Stimulated activated naive CD8-positive, alpha-beta T cell treated with anti-CD3 and anti-CD28 coated beads, Interleukin-15, Interleukin-2, amounts not matched to agents 100 ng/mL and 50 ng/mL, for 24 hours (primary cell): ENCODE data around the gene ARMC9.

Source experiments
- H3K27ac Mint-ChIP-seq: one replicate; pipeline ENCODE4 v1.8.0; 2021; ENCODE audit warnings: mild to moderate bottlenecking, mixed read lengths
- H3K27me3 Mint-ChIP-seq: one replicate; pipeline ENCODE4 v1.8.0; 2021; ENCODE audit warnings: mixed read lengths
- H3K36me3 Mint-ChIP-seq: one replicate; pipeline ENCODE4 v1.8.0; 2021; ENCODE audit warnings: low read depth, mixed read lengths
- H3K4me1 Mint-ChIP-seq: one replicate; pipeline ENCODE4 v1.8.0; 2021; ENCODE audit warnings: low read depth, mixed read lengths
- H3K4me3 Mint-ChIP-seq: one replicate; pipeline ENCODE4 v1.8.0; 2021; ENCODE audit warnings: mild to moderate bottlenecking, mixed read lengths
- H3K9me3 Mint-ChIP-seq: one replicate; pipeline ENCODE4 v1.8.0; 2021; ENCODE audit warnings: mixed read lengths

ARMC9 gene

GRCh38 chr2:231391981-231392380, 193.6 kb downstream of the ARMC9 start:
- no peak overlapping the region for H3K4me3 Mint-ChIP-seq
- H3K27me3 Mint-ChIP-seq: peaks cover 18% of the 10 kb centered on the region
- H3K4me1 Mint-ChIP-seq: peaks cover 44% of the 10 kb centered on the region

GRCh38 chr2:231392431-231393148, 194.2 kb downstream of the ARMC9 start:
- Mint-ChIP-seq H3K4me3 (no peak overlapping the region), H3K27ac (peak overlapping the region; percentile 96), H3K36me3 (no peaks in the 10 kb centered on the region), H3K4me1 (peaks cover 48% of the 10 kb centered on the region), H3K27me3 (peaks cover 19% of the 10 kb centered on the region), H3K9me3 (no peaks in the 10 kb centered on the region)

More at GRCh38 chr2:231391981-231392380, 193.6 kb downstream of the ARMC9 start:
- H3K27ac Mint-ChIP-seq: peak overlapping the region; percentile 81
- H3K36me3 Mint-ChIP-seq: no peaks in the 10 kb centered on the region
- H3K9me3 Mint-ChIP-seq: no peaks in the 10 kb centered on the region

- peak overlapping the region; percentile 96 for H3K27ac Mint-ChIP-seq
- peak overlapping the region; percentile 84 for H3K4me3 Mint-ChIP-seq
- H3K36me3 Mint-ChIP-seq: no peaks in the 10 kb centered on the region
- peaks cover 48% of the 10 kb centered on the region for H3K4me1 Mint-ChIP-seq
- H3K9me3 Mint-ChIP-seq: no peaks in the 10 kb centered on the region
- peaks cover 19% of the 10 kb centered on the region for H3K27me3 Mint-ChIP-seq
Measured at GRCh38 chr2:231393149-231394131, 195.0 kb downstream of the ARMC9 start.

- Mint-ChIP-seq H3K27ac (peak overlapping the region; percentile 33), H3K4me3 (peak overlapping the region; percentile 84), H3K27me3 (peaks cover 19% of the 10 kb centered on the region)
Measured at GRCh38 chr2:231394211-231395141, 196.0 kb downstream of the ARMC9 start.

DNA sequence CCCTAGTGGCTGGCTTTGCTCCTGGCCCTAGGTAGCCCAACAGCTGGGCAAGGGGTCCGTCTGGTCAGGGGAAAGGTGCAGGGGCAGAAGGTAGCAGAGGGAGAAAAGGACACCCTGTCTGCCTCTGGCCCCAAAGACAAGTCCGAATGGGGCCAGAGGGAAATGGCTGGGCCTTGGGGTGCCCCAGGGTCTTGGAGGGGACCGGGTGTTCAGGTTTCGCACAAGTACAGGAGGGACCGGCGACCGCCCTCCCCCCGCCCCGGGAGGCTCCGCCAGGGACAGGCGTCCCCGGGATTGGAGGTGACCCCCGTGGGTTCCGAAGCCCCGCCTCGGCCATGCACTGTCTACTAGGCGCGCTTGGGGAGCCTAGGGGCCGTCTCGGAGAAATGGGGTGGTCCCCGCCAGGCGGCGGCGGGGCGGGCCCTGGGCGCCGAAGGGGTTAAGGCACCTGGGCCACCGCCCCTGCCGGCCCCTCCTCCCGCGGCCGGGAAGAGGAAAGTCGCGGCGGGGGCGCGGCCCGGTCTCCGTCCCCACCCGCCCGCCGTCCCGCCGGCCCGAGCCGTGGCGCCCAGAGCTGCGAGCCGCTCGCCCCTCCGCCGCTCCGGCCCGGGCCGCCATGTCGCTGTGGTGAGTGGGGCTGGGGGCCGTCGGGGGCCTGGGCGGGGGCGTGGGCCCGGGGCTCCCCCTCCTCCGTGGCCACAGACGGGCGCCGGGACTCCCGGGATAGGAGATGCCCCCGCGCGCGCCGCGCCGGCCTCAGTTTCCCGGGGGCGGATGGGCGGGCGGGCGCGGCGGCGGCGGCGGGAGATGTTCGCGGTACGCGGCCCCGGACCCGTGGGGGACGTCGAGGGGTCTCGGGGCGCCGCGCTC, 197.0 kb downstream of the ARMC9 start, which contains the start of gene B3GNT7:
TSS of gene B3GNT7 (plus strand) at position 523 of the 870 bp plus-strand sequence. CDS start at position 617, 94 bp downstream.
- H3K27ac Mint-ChIP-seq: peak within 1 kb of the TSS; percentile 33
- H3K36me3 Mint-ChIP-seq: no peaks in the 10 kb centered on the region
- peaks cover 48% of the 10 kb centered on the region for H3K4me1 Mint-ChIP-seq
- H3K9me3 Mint-ChIP-seq: no peaks in the 10 kb centered on the region
- peak within 1 kb of the TSS; percentile 84 for H3K4me3 Mint-ChIP-seq
- H3K27me3 Mint-ChIP-seq: peaks cover 19% of the 10 kb centered on the region

More at GRCh38 chr2:231394211-231395141, 196.0 kb downstream of the ARMC9 start:
- Mint-ChIP-seq H3K9me3 (no peaks in the 10 kb centered on the region), H3K36me3 (no peaks in the 10 kb centered on the region), H3K4me1 (peaks cover 48% of the 10 kb centered on the region)

GRCh38 chr2:231396058-231396821, 197.8 kb downstream of the ARMC9 start:
- Mint-ChIP-seq H3K27ac (no peak overlapping the region), H3K9me3 (no peaks in the 10 kb centered on the region), H3K4me3 (peak overlapping the region; percentile 62), H3K4me1 (peaks cover 48% of the 10 kb centered on the region), H3K27me3 (peaks cover 19% of the 10 kb centered on the region), H3K36me3 (no peaks in the 10 kb centered on the region)

DNA sequence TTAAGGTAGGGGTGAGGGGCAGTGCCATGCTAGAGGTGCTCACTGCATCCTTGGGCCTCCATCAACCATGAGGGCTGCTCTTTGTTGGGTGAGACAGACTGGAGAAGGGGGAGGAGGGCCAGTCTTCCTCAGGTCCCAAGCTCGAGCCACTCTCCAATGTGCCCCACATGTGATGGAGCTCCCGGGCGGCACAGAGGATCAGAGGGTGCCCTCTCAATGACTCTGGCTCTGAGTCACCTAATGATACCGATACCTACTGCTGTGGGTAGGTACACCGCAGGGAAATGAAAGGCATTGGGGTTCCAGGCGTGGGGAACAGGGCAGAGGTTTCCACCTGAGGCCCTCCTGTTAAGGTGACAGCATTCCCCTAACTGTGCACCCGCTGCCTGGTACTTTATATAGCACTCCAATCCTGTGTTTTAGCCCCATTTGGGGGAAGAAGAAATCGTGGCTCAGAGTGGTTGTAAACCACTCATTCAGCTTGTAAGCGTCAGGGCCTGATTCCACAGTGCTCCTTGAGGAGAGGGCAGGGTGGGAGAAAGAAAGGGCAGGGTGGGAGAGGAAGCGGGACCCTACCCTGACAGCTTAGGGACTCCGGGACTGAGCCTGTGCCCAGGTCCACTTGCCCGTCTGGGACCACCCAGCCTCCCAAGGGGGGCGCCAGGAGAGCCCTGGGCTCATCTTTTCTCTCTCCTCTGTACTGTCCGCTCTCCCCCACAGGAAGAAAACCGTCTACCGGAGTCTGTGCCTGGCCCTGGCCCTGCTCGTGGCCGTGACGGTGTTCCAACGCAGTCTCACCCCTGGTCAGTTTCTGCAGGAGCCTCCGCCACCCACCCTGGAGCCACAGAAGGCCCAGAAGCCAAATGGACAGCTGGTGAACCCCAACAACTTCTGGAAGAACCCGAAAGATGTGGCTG, 198.8 kb downstream of the ARMC9 start:
- peak overlapping the region; percentile 47 for H3K4me3 Mint-ChIP-seq
- peaks cover 15% of the 10 kb centered on the region for H3K27me3 Mint-ChIP-seq
- H3K4me1 Mint-ChIP-seq: peaks cover 38% of the 10 kb centered on the region
- H3K27ac Mint-ChIP-seq: no peak overlapping the region
- no peaks in the 10 kb centered on the region for H3K36me3 Mint-ChIP-seq
- H3K9me3 Mint-ChIP-seq: no peaks in the 10 kb centered on the region

GRCh38 chr2:231397928-231398294, 199.5 kb downstream of the ARMC9 start:
- Mint-ChIP-seq H3K36me3 (no peaks in the 10 kb centered on the region), H3K4me1 (peaks cover 33% of the 10 kb centered on the region), H3K4me3 (no peak overlapping the region), H3K27me3 (peaks cover 15% of the 10 kb centered on the region), H3K9me3 (no peaks in the 10 kb centered on the region), H3K27ac (no peak overlapping the region)

- H3K27me3 Mint-ChIP-seq: peaks cover 15% of the 10 kb centered on the region
- H3K27ac Mint-ChIP-seq: no peak overlapping the region
- H3K9me3 Mint-ChIP-seq: no peaks in the 10 kb centered on the region
- H3K4me3 Mint-ChIP-seq: no peak overlapping the region
- H3K4me1 Mint-ChIP-seq: peaks cover 26% of the 10 kb centered on the region
- H3K36me3 Mint-ChIP-seq: no peaks in the 10 kb centered on the region
Measured at GRCh38 chr2:231398585-231398984, 200.2 kb downstream of the ARMC9 start.

DNA sequence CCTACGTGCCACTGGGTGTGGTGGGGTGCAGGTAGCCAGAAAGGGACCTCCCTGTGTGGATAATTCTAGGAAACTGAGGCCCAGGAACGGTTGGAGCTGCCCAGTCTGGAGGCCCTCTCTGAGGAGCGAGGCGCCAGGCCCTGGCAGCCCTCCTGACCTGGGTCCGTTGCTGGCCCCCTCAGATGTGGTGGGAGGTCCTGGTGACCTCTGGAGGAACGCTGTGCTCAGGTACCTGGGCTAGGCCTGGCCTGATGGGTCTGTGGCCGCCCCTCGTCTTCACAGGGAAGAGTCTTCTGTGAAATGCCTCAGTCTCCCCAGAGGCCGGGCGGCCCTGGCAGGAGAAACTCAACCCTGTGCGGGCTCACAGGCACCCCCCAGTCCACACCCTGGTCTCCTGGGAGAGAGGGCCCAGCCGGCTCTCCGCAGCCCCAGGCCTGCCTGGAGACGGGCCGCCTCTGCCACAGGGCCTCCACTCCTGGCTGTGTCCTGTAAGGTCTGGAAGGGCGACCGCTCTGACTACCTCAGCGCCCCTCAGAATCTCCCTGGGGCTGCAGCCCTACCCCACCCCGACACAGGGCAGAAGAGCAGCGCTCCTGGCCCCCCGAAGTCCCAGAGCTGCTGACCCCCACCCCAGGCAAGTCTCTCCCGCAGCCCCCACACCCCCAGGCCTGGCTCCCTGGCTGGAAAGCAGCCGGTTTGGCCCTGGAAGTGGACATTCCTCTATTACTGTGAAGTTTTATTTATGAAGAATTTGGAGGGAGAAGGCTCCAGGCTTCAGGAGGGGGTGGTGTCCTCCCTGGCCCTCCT, 200.8 kb downstream of the ARMC9 start:
- Mint-ChIP-seq H3K4me3 (no peak overlapping the region), H3K27me3 (peaks cover 15% of the 10 kb centered on the region), H3K27ac (no peak overlapping the region), H3K36me3 (no peaks in the 10 kb centered on the region), H3K4me1 (peaks cover 20% of the 10 kb centered on the region), H3K9me3 (no peaks in the 10 kb centered on the region)

DNA sequence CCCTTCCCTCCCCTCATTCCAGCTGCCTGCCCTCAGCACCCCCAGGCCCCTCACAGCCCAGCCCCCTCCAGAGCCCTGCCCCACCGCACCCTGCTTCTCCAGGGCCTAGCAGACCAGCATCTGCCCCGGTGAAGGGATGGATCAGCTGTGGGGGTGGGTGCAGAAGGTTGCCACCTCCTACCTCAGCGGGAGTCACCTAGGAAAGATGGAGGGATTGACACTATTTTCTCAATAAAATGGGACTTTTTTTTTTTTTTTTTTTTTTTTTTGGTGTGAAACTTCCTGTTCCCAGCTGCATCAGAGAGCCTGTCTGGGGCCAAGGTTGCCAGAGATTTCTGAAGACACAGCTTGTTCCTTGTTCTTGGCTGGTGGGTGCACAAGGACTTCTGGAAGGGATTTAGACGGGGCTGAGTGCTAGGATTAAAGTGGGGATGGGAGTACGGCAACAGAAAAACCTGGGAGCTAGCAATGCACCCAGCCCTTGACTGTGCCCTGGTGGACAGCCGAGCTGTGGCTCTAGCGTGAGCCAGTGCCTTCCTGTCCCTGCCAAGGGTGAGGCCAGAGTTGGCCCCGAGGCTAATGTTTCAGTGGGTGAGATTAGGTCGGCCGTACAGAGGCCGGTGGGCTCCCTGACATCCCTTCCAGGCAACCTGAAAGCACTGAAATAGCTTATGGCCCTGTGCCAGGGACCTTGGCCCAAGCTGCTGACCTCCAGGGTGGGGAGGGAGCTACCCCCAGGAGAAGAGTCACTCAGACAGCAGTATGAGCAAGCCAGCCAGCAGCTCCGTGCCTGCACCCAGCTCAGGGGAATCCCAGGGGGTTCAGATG, 201.6 kb downstream of the ARMC9 start:
- peaks cover 14% of the 10 kb centered on the region for H3K4me1 Mint-ChIP-seq
- no peaks in the 10 kb centered on the region for H3K9me3 Mint-ChIP-seq
- H3K27me3 Mint-ChIP-seq: peaks cover 9% of the 10 kb centered on the region
- H3K4me3 Mint-ChIP-seq: no peak overlapping the region
- H3K27ac Mint-ChIP-seq: no peak overlapping the region
- H3K36me3 Mint-ChIP-seq: no peaks in the 10 kb centered on the region
